HG02852 (cell line): ENCODE measurements around the gene EXOG.
A peak's percentile ranks its signal among the peaks of the same experiment; 100 is the strongest.

Source experiments
- ATAC-seq: cut with Tn5 transposase; IDR thresholded peaks from one replicate; pipeline ENCODE4 v1.9.1; 2021; ENCODE audit warnings: mild to moderate bottlenecking, moderate library complexity; ENCODE audit not compliant: unreplicated experiment

The EXOG gene

GRCh38 chr3:38507120-38507519 lies 11.0 kb downstream of the EXOG start:
- ATAC-seq, result peak; percentile 97

GRCh38 chr3:38509732-38510131 lies 13.6 kb downstream of the EXOG start:
- ATAC-seq, result no peak

- ATAC-seq, result no peak
Measured at GRCh38 chr3:38510631-38511030, 14.5 kb downstream of the EXOG start.

- no peak for ATAC-seq
Measured at GRCh38 chr3:38511546-38511945, 15.4 kb downstream of the EXOG start.

- no peak for ATAC-seq
Measured at GRCh38 chr3:38515367-38515766, 19.2 kb downstream of the EXOG start.

- ATAC-seq, result no peak
Measured at GRCh38 chr3:38516669-38517068, 20.5 kb downstream of the EXOG start.

- ATAC-seq, result no peak
Measured at GRCh38 chr3:38519000-38519399, 22.9 kb downstream of the EXOG start.

- no peak for ATAC-seq
Measured at GRCh38 chr3:38519651-38520050, 23.5 kb downstream of the EXOG start.

- no peak for ATAC-seq
Measured at GRCh38 chr3:38521391-38521987, 25.3 kb downstream of the EXOG start.

GRCh38 chr3:38522002-38522401 lies 25.9 kb downstream of the EXOG start:
- no peak for ATAC-seq

- no peak for ATAC-seq
Measured at GRCh38 chr3:38524141-38524739, 28.1 kb downstream of the EXOG start.

- no peak for ATAC-seq
Measured at GRCh38 chr3:38526792-38527191, 30.7 kb downstream of the EXOG start.

GRCh38 chr3:38528457-38528856 lies 32.3 kb downstream of the EXOG start:
- no peak for ATAC-seq

GRCh38 chr3:38532529-38532928 lies 36.4 kb downstream of the EXOG start:
- ATAC-seq, result no peak

- ATAC-seq, result no peak
Measured at GRCh38 chr3:38533285-38533976, 37.3 kb downstream of the EXOG start.

GRCh38 chr3:38534180-38534579 lies 38.0 kb downstream of the EXOG start:
- no peak for ATAC-seq

- no peak for ATAC-seq
Measured at GRCh38 chr3:38534604-38535003, 38.5 kb downstream of the EXOG start.

GRCh38 chr3:38536671-38537070 lies 40.5 kb downstream of the EXOG start:
- no peak for ATAC-seq

- no peak for ATAC-seq
Measured at GRCh38 chr3:38538773-38539353, 42.7 kb downstream of the EXOG start.

GRCh38 chr3:38541806-38542205 lies 45.7 kb downstream of the EXOG start:
- ATAC-seq, result no peak

- no peak for ATAC-seq
Measured at GRCh38 chr3:38542401-38543298, 46.5 kb downstream of the EXOG start.
